Nephron (organoid): Measurements from ENCODE around the gene CASKIN1.
"Not testable (repeated sequence)": the region's sequence is repeated elsewhere in the genome, so short reads cannot be mapped to it uniquely, and the experiment has no call there.

ENCODE experiments used
- H3K27ac Mint-ChIP-seq, 3 experiments: 2 replicates each; pipeline ENCODE4 v1.8.0; 2020; ENCODE audit warnings: mixed read lengths in 3 of 3, mild to moderate bottlenecking in 2 of 3, moderate library complexity in 1 of 3
- H3K27me3 Mint-ChIP-seq: 2 replicates; pipeline ENCODE4 v1.8.0; 2021; ENCODE audit warnings: low read depth, mild to moderate bottlenecking, moderate library complexity, mixed read lengths
- H3K36me3 Mint-ChIP-seq: 2 replicates; pipeline ENCODE4 v1.8.0; 2020; ENCODE audit warnings: low read depth, mixed read lengths
- H3K4me1 Mint-ChIP-seq: 2 replicates; pipeline ENCODE4 v1.8.0; 2020; ENCODE audit warnings: mixed read lengths
- H3K4me3 Mint-ChIP-seq, 3 experiments: 2 replicates each; pipeline ENCODE4 v1.8.0; 2020; ENCODE audit warnings: mild to moderate bottlenecking in 3 of 3, mixed read lengths in 3 of 3, moderate library complexity in 2 of 3
- H3K9me3 Mint-ChIP-seq: 2 replicates; pipeline ENCODE4 v1.8.0; 2020; ENCODE audit warnings: mixed read lengths
- CTCF ChIP-seq, 3 experiments: fragments of 200-600 bp; sonication (generic); IDR thresholded peaks; one replicate each; pipeline ENCODE4 v1.5.0; 2021; ENCODE audit warnings: antibody characterized with exemption in 3 of 3; ENCODE audit not compliant: unreplicated experiment in 3 of 3

Gene CASKIN1

GRCh38 chr16:2142942-2143877, 53.2 kb downstream of the CASKIN1 start:
- no peak overlapping the region for H3K27ac Mint-ChIP-seq
- no peak for TF ChIP-seq CTCF (IDR thresholded peaks at IDR 0.05; ENCODE audit: unreplicated experiment in 3 of 3)
- H3K27me3 Mint-ChIP-seq = no peaks in the 10 kb centered on the region
- no peak overlapping the region for H3K4me3 Mint-ChIP-seq
- H3K36me3 Mint-ChIP-seq = no peaks in the 10 kb centered on the region
- no peaks in the 10 kb centered on the region for H3K9me3 Mint-ChIP-seq
- peaks cover 5% of the 10 kb centered on the region for H3K4me1 Mint-ChIP-seq

GRCh38 chr16:2135770-2136490, 60.5 kb downstream of the CASKIN1 start, which contains the start of gene PKD1:
Gene PKD1 (minus strand): TSS chr16:2135898. CDS start chr16:2135689, 209 bp downstream.
- H3K27me3 Mint-ChIP-seq, H3K9me3 Mint-ChIP-seq, H3K36me3 Mint-ChIP-seq: not testable (repeated sequence)
- peaks cover 10% of the 10 kb centered on the region for H3K4me1 Mint-ChIP-seq
- H3K4me3 Mint-ChIP-seq = peak within 1 kb of the TSS; percentile 89 to 93 (median 91)
- H3K27ac Mint-ChIP-seq = peak within 1 kb of the TSS; percentile 85 to 92 (median 91)

- not testable (repeated sequence) for H3K27me3 Mint-ChIP-seq, H3K36me3 Mint-ChIP-seq, H3K27ac Mint-ChIP-seq, H3K4me1 Mint-ChIP-seq, H3K9me3 Mint-ChIP-seq
- H3K4me3 Mint-ChIP-seq = peak overlapping the region; percentile 88 to 89 (median 88)
Measured at GRCh38 chr16:2135071-2135470, 61.3 kb downstream of the CASKIN1 start.

- H3K27me3 Mint-ChIP-seq, H3K4me1 Mint-ChIP-seq, H3K9me3 Mint-ChIP-seq, H3K36me3 Mint-ChIP-seq, H3K27ac Mint-ChIP-seq: not testable (repeated sequence)
- H3K4me3 Mint-ChIP-seq = peak overlapping the region in 1 of 3 experiments; percentile 13
Measured at GRCh38 chr16:2133797-2134196, 62.6 kb downstream of the CASKIN1 start.

- not testable (repeated sequence) for H3K9me3 Mint-ChIP-seq
- H3K27ac Mint-ChIP-seq = peak overlapping the region in 1 of 3 experiments; percentile 44
Measured at GRCh38 chr16:2129890-2130447, 66.4 kb downstream of the CASKIN1 start.

GRCh38 chr16:2129251-2129650, 67.2 kb downstream of the CASKIN1 start:
- not testable (repeated sequence) for H3K9me3 Mint-ChIP-seq, H3K36me3 Mint-ChIP-seq, H3K27me3 Mint-ChIP-seq
- Mint-ChIP-seq H3K4me1 (peaks cover 23% of the 10 kb centered on the region), H3K27ac (peak overlapping the region in 1 of 3 experiments; percentile 93), H3K4me3 (peak overlapping the region in 1 of 3 experiments; percentile 14)

More at GRCh38 chr16:2129890-2130447, 66.4 kb downstream of the CASKIN1 start:
- H3K4me3 Mint-ChIP-seq = peak overlapping the region in 1 of 3 experiments; percentile 47
- not testable (repeated sequence) for H3K36me3 Mint-ChIP-seq, H3K27me3 Mint-ChIP-seq
- peaks cover 21% of the 10 kb centered on the region for H3K4me1 Mint-ChIP-seq

GRCh38 chr16:2127630-2128280, 68.7 kb downstream of the CASKIN1 start:
- H3K27me3 Mint-ChIP-seq, H3K36me3 Mint-ChIP-seq, H3K9me3 Mint-ChIP-seq: not testable (repeated sequence)
- peaks cover 23% of the 10 kb centered on the region for H3K4me1 Mint-ChIP-seq
- H3K4me3 Mint-ChIP-seq = peak overlapping the region in 1 of 3 experiments; percentile 40
- H3K27ac Mint-ChIP-seq = peak overlapping the region in 2 of 3 experiments; percentile 80 to 83
